Lower leg skin (tissue), 4 donors: Measurements from ENCODE around the gene CNTN4. TPM values are rescaled to one million over a fixed set of nuclear protein-coding genes. Genes with fewer than 3 reads are reported as not detected.

Source experiments
- DNase-seq, 2 donors: peaks; one replicate each; pipeline ENCODE4 v3.0.0-alpha.2; 2019; ENCODE audit warnings: low spot score in 2 of 2
- H3K4me3 ChIP-seq: fragments of 200-600 bp; sonication (generic); 2 replicates; pipeline ENCODE4 v1.5.1; 2017; ENCODE audit warnings: mild to moderate bottlenecking, low read depth; ENCODE audit not compliant: poor library complexity, severe bottlenecking
- POLR2A ChIP-seq, 2 donors: fragments of 450-650 bp; IDR thresholded peaks; one replicate each; pipeline ENCODE4 v1.6.1; 2016 to 2017; ENCODE audit warnings: antibody characterized with exemption in 2 of 2, mild to moderate bottlenecking in 1 of 2, moderate library complexity in 1 of 2
- WGBS, 2 donors: methylation state at CpG; one replicate each; pipeline ENCODE4 v1.1.5; 2018; 5-methylcytosine and 5-hydroxymethylcytosine counted together
- intact Hi-C: fragments of 100-400 bp; cut with DNase I; formaldehyde crosslinking; loops from one replicate; pipeline ENCODE4 v1.15.0; 2023; ENCODE audit warnings: low total_unique reads
- total RNA-seq, 4 donors: library from RNA; depleted of rRNA; stranded (reverse); fragments of >200 nt; gene quantifications; one replicate each; pipeline ENCODE4 v1.1.0, GENCODE V29; 2016
- TF ChIP-seq, protein P1 (sequence below), 3 donors: fragments of 450-650 bp; IDR thresholded peaks; one replicate each; pipeline ENCODE4 v1.5.1; 2016; ENCODE audit warnings: antibody characterized with exemption in 3 of 3, mild to moderate bottlenecking in 3 of 3, moderate library complexity in 2 of 3

Gene CNTN4
- total RNA-seq, 4 donors from 2014 or later: 1.8 to 6.1 (median 2.6) TPM

DNA sequence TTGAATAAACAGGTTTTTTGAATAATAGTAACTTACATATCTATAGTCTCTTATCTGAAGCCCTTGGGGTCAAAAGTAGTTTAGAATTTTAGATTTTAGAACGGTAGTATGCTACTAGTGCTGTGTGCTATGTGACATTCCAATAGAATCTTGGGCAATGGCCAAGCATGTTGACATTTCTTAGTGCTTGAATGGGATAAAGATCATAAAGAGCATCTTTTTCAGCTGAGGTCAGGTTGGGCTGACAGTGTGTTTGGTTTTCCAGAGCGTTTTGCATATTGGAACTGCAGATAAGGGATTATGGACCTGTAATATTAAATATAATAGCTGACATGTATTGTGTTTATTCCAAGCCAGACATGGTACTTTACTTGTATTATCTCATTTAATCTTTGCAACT lies 32.1 kb downstream of the CNTN4 start:
- TF ChIP-seq, protein P1, sequence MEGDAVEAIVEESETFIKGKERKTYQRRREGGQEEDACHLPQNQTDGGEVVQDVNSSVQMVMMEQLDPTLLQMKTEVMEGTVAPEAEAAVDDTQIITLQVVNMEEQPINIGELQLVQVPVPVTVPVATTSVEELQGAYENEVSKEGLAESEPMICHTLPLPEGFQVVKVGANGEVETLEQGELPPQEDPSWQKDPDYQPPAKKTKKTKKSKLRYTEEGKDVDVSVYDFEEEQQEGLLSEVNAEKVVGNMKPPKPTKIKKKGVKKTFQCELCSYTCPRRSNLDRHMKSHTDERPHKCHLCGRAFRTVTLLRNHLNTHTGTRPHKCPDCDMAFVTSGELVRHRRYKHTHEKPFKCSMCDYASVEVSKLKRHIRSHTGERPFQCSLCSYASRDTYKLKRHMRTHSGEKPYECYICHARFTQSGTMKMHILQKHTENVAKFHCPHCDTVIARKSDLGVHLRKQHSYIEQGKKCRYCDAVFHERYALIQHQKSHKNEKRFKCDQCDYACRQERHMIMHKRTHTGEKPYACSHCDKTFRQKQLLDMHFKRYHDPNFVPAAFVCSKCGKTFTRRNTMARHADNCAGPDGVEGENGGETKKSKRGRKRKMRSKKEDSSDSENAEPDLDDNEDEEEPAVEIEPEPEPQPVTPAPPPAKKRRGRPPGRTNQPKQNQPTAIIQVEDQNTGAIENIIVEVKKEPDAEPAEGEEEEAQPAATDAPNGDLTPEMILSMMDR (IDR thresholded peaks at IDR 0.05): no peak
- TF ChIP-seq POLR2A (IDR thresholded peaks at IDR 0.05): no peak
- intact Hi-C loops: no loop called here
- no peak overlapping the region for H3K4me3 ChIP-seq
- no peak for DNase-seq
- WGBS, 2 donors: 40 to 48% methylated on average over 2 of the region's 2 CpGs

- TF ChIP-seq, protein P1 (IDR thresholded peaks at IDR 0.05): no peak
- no peak for TF ChIP-seq POLR2A (IDR thresholded peaks at IDR 0.05)
- intact Hi-C loops: no loop called here
- no peak for DNase-seq
- no peak overlapping the region for H3K4me3 ChIP-seq
Observed at GRCh38 chr3:2133146-2133545, 34.5 kb downstream of the CNTN4 start.

DNA sequence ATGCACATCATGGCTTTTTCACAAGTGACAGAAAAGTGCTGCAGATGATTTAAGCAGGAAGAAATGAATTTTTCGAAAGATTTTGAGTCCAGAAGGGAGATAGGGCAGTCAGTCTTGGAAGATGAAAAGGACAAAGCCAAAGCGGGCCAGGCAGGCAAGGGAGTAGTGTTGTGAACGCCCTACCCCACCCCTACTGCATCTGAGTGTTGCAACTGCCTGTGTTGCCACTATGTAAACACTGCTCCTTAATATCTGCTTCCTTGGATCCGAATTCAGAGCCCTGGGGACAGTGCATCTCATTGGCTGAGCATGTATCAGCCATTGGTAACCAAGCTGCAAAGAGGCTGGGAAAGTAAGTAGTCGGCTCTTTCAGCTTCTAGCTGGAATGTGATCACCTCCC lies 39.0 kb downstream of the CNTN4 start:
- DNase-seq: no peak
- WGBS, 2 donors: 75 to 81% methylated on average over 5 of the region's 5 CpGs
- intact Hi-C loops: no loop called here
- no peak for TF ChIP-seq POLR2A (IDR thresholded peaks at IDR 0.05)
- TF ChIP-seq, protein P1 (IDR thresholded peaks at IDR 0.05): no peak
- H3K4me3 ChIP-seq: no peak overlapping the region

DNA sequence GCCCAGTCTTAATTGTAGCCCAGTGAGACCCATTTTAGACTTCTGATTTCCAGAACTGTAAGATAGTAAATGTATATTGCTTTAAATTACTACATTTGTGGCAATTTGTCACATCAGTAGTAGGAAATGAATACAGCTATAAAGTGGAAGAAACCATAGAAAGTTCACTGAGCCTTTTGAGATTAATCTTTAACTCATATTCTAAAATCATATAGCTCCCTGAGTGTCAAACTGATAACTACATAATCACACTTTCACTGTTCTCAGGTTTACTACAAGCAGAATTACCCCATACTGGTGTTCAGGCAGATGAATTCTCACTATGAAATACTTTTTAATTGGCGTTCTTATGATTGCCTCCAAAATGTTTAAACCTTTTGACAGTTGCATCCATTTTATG lies 42.8 kb downstream of the CNTN4 start:
- DNase-seq: no peak
- no peak overlapping the region for H3K4me3 ChIP-seq
- 84 to 95% methylated on average over 1 of the region's 1 CpG for WGBS, 2 donors
- no peak for TF ChIP-seq POLR2A (IDR thresholded peaks at IDR 0.05)
- TF ChIP-seq, protein P1 (IDR thresholded peaks at IDR 0.05): no peak
- intact Hi-C loops: no loop called here

- intact Hi-C loops: no loop called here
- DNase-seq: no peak
- no peak overlapping the region for H3K4me3 ChIP-seq
- no peak for TF ChIP-seq POLR2A (IDR thresholded peaks at IDR 0.05)
- TF ChIP-seq, protein P1 (IDR thresholded peaks at IDR 0.05): no peak
- WGBS, 2 donors: 82 to 89% methylated on average over 10 of the region's 10 CpGs
Observed at GRCh38 chr3:2148561-2149340, 50.1 kb downstream of the CNTN4 start.

GRCh38 chr3:2153053-2153452 lies 54.4 kb downstream of the CNTN4 start:
- TF ChIP-seq, protein P1 (IDR thresholded peaks at IDR 0.05): no peak
- TF ChIP-seq POLR2A (IDR thresholded peaks at IDR 0.05): no peak
- WGBS, 2 donors: 84 to 90% methylated on average over 2 of the region's 2 CpGs
- no peak for DNase-seq
- intact Hi-C loops: no loop called here
- H3K4me3 ChIP-seq: no peak overlapping the region
